Stimulated activated CD8-positive, alpha-beta memory T cell treated with anti-CD3 and anti-CD28 coated beads, Interleukin-7, amount 100 ng/mL, for 1 hour (primary cell): ENCODE measurements around the gene ENPP3.

Source experiments
- DNase-seq, 2 donors: peaks; one replicate each; pipeline ENCODE4 v3.0.0-alpha.2; 2020; ENCODE audit warnings: low read depth in 2 of 2

Gene ENPP3

DNA sequence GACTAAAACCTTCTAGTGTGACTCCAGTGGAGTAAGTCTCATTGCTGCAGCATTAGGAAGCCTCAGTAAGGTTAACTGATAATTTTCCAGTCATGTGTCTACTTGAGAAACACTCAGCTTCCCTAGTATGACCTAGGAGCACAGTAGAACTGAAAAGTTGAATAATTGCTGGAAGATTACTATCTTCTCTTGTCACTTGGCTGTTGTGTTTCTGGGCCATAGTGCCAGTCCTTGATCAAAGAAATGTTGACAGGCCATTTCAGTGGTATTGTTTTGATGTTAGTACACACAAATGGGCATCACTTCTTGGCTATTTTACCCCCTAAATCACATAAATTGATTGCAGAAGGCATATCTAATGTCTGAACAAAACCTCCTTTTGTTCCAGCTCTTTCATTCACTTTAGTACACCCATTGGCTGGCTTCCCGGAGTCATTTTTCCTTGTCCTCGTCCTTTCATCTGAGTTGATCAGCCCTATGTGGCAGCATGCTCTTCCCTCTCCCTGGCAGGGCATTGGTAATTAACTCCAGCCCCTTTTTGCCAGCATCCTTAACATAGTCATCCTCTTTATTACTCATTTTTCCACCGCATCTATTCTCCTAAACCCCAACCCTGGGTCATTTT is 6.0 kb downstream of the ENPP3 start:
- DNase-seq, result no peak

DNA sequence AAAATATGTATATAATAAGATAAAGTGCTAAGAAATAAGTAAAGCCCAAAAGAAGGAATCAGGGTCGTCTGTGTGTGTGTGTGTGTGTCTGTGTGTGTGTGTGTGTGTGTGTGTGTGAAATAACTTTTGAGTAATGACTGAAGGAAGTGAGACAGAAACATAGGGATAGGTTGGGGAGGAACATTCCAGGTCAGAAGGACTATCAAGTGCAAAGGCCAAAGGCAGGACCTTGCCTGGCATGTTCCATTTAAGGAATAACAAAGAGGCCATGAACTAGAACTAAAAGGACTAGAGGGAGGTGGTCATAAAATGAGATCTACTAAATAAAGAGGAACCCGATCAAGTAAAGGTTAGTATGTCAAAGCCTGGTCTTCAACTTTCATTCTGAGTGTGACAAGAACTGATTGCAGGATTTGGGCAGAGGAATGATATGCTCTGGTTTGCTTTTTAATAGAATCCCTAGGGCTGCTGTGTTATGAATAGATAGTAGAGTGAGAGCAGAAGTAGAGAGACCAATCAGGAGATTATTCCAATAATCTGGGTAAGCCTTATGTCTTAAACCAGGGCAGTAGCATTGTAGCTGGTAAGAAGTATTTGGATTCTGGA is 6.9 kb downstream of the ENPP3 start:
- DNase-seq, result no peak

DNA sequence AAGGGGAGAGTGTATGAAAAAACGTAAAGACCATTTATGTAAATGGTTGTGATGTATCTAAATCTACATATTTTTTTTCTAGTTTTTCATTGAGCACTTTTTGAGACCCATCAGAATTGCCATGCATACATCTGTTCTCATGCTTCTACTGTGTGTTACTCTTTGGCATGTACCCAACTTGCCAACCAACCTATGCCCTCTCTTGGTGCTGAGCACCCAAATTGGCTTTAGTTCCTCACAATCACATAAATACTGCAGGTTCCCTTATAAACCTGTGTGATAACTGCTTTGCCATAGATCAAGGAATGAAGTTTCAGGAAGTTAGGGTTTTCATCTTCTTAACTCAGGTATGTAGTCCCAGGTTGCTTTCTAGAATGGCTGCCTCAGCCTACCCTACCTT is 7.8 kb downstream of the ENPP3 start:
- DNase-seq, result no peak

DNA sequence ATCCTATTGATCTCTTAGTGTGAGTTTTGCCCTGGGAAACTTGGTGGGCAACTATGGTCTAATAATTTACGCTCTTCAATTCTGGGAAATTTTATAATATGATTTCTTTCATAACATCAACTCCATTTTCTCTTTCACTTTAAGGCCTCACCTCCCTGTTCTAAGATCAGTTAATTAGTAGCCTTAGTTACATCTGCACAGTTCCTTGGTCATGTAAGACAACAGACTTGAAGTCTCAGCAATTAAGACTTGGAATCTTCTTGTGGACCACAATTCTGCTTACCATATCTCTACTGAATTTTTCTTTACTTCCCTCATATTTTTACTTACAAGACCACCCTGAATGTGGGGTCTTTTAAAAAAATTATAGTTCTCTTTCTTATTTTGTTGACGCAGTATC is 8.7 kb downstream of the ENPP3 start:
- DNase-seq, result no peak

DNA sequence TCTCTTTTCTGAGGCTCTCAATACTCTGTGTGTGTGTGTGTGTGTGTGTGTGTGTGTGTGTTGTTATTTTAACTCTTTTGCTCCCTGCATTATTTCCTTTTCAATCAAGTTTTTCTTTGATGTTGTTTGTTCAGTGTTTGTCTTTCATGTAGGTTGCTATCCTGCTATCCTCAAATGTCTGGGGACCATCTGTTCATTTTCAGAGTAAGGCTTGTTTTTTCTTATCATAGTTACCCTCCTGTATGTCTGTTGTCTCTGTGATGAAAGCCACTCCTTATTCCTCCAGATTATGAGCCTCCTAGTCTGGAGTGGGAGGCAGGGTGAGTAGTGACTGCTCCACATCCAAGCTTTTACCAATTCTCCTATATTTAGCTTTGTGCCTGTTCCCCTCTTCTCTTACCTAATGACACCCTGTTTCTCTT is 9.2 kb downstream of the ENPP3 start:
- no peak for DNase-seq

DNA sequence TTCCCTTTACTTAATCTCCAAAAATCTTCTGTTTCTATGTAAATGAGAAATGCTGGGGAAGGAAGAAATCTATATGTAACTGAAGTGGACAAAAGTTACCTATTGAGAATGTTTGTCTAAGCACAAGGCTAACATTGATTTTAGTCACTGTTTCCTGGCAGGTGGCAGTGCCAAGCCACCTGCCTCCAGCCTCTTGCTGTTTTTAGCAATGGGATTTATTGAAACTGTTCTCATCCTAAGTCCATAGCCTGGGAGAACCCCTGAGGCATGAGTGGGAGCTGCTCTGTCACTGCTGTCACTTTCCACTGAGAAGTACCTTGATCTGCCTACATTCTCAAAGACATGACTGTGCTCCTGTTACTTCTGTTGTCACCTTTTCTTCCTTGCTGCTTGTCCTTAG is 14.7 kb downstream of the ENPP3 start:
- DNase-seq, result no peak

DNA sequence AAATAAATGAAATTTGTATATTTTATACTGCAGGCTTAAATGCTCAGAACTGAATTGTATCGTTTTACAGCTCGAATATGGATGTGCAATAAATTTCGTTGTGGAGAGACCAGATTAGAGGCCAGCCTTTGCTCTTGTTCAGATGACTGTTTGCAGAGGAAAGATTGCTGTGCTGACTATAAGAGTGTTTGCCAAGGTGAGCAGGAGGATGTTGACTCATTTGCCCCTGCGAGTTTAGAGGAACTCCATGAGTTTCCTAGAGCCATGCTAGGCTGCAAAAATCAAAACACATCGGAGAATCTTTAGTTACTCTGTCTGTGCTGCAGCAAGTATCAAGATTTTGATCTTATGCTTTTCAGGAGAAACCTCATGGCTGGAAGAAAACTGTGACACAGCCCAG is 15.4 kb downstream of the ENPP3 start:
- DNase-seq, result no peak

DNA sequence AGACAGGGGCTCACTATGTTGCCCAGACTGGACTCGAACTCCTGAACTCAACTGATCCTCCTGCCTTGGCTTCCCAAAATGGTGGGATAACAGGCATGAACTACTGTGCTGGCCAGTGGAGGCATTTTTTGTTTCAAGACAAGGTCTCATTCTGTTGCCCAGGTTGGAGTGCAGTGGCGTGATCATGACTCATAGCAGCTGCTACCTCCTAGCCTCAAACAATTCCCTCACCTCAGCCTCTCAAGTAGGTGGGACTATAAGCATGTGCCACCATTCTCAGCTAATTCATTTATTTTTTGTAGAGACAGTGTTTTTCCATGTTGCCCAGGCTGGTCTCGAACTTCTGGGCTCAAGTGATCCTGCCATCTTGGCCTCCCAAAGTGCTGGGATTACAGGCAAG is 17.2 kb downstream of the ENPP3 start:
- no peak for DNase-seq

DNA sequence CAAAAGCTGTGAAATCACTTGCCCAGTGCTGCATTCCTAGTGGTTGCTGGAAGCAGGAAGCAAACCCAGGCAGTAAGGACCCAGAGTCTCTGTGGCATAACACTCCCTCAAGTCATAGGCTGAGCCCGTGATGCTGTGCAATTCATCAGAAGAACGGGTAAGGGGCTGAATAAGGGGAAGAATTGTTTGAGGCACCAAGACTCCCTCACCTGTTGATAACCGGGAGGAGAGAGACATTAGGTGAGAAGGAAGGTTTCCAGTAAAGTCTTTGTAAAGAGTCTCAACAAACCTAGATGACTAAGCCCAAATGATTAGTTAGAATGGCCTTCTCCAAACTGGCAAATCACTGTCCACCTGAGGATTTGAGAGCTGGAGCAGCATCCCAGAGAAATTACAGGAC is 18.3 kb downstream of the ENPP3 start:
- DNase-seq, result no peak

DNA sequence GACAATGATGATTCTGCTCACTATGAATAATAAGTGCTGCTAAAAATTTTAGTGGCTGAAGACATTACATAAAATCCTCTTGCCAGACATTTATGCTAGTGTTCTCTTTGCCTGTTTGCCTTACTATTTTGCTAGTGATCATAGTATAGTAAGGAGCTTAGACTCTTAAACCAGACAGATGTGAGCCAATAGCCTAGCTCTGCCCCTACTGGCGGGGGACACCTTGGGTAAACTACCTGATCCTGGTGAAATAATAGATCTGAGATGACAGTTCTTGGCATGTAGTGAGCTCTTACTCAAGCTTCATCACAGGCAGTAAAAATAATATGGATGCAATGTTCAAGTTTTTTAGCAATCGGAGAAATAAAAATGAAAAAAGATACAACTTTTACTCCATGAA is 18.8 kb downstream of the ENPP3 start:
- no peak for DNase-seq

DNA sequence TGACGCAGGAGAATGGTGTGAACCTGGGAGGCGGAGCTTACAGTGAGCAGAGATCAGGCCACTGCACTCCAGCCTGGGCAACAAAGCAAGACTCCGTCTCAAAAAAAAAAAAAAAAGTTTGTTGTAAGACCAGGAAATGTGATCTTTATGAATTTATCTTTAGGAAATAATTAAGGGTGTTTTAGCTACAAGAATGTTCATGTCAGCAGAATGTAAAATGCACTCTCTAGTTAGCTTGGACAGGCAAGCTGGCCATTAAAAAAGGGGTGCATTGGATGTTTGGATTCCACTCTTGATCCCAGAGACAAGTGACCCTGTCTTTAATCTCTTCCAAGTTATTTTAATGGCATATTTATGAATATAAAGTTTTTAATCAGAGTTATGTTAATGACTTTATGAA is 19.6 kb downstream of the ENPP3 start:
- DNase-seq, result no peak

DNA sequence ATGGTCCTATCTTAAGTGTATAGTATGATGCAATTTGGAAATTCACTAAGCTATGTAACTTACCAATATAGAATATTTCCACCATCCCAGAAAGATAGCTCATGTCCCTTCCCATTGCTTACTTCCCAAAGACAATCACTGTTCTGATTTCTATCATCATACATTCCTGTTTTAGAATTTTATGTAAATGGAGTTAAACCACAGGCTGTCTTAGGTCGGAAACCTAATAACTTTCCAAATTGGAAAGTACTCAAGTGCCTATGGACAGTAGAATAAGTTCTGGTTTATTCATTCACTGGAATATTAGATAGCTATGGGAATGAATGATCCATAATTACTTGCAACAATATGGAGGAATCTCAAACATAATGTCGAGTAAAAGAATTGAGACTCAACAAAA is 20.1 kb downstream of the ENPP3 start:
- DNase-seq, result no peak

DNA sequence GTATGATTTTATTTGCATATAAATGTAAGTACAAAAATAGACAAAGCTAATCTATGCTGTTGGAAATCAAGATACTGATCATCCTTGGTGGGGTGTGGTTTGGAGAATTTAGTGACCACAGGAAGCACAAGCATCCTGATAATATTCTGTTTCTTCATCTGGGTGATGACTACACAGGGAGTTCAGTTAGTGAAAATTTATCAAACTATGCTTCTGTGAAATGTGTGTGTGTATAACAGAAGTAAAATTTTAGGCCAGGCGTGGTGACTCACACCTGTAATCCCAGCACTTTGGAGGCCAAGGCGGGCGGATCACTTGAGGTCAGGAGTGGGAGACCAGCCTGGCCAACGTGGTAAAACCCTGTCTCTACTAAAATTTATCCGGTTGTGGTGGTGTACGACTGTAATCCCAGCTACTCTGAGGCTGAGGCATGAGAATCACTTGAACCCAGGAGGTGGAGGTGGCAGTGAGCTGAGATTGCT is 20.6 kb downstream of the ENPP3 start:
- DNase-seq, result no peak

DNA sequence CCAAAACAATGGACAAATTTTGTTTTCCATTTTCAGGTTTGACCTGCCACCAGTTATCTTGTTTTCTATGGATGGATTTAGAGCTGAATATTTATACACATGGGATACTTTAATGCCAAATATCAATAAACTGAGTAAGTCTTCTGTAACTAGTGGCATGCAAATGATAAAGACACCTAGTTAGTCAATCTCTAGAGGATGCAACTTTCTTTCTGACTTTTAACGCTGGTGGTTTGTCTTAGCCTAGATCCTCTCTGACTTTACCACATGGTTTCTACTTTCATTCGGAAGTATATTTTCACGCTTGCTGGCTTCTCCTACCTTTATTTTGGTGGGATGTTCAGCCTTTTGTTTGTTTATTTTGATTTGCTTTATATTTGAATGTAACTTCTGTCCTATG is 21.2 kb downstream of the ENPP3 start:
- no peak for DNase-seq

DNA sequence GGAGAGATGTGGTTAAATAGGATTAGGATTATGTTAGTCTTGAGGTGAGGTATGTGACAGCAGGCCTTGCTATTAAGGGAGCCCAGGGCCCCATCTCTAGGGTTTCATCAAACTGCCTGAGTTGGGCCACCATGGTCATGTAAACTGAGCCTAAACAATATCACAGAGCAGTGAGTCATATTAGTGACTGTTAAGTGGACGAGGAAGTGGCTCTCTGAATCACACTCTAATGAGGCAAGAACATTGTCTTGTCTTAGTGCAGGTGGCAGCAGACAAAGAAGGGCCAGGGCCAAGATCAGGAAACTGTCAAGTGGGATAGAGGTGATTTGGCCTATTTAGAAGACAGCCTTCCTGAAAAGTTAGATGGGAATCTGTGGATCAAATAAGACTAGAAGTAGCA is 23.1 kb downstream of the ENPP3 start:
- no peak for DNase-seq

DNA sequence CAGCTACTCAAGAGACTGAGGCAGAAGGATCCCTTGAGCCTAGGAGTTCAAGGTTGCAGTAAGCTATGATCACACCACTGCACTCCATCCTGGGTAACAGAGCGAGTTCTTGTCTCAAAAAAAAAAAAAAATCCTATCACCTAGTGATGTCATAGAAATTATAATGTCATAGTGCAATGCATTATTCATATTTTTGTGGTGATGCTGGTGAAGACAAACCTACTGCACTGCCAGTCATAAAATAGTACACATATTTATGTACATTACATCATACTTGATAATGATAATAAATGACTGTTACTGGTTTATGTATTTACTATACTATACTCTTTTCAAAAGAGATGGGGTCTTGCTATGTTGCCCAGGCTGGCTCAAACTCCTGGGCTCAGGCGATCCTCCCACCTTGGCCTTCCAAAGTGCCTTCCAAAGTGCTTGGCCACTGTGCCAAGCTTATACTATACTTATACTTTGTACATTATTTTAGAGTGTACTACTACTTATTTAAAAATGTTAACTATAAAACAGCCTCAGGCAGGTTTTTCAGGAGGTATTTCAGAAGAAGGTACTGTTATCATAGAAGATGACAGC is 26.6 kb downstream of the ENPP3 start:
- DNase-seq, result no peak

DNA sequence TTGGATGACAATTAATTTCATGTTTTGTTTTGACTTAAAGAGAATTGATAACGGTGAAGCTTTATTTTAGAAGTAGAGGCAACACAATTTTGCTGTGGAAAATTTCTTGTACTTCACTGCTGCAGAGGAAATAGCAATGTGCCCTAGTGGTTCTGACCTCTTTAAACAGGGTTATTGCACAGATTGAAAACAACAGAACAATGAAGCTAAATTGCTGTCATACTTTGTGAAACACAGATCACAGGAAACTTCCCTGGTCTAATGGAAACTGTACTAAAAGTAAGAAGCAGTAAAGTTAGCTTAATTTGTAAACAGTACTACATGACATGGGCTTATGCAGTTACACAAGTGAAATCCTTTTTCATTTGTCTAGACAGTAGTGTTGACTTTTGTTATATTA is 32.8 kb downstream of the ENPP3 start:
- no peak for DNase-seq

DNA sequence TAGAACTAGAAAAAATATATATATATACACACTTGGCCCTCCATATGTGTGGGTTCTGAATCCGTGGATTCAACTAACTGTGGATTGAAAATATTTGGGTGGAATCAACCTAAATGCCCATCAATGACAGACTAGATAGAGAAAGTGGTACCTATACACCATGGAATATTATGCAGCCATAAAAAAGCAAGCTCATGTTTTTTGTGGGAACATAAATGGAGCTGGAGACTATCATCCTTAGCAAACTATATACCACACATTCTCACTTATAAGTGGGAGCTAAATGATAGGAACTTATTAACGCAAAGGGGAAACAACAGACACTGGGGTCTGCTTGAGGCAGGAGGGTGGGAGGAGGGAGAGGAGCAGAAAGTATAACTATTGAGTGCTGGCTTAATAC is 36.1 kb downstream of the ENPP3 start:
- DNase-seq, result no peak

DNA sequence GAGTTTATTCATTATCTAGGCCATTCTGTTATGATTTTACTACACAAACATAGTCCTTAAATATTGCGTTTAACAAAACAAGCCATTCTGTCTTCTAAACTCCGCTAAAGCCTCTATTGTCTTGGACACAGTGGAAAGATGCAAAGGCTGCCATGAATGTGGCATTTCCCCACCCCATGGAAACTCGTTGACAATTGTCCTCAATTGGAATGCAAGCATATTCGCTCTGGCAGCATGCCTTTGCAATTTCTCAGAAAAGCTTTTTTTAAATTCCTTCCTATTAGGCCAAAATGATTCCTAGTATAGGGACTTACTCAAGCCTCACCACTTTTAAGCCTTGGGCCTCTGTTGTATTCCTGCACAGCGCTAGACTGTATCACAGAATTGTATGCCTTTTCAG is 41.3 kb downstream of the ENPP3 start:
- DNase-seq, result no peak

DNA sequence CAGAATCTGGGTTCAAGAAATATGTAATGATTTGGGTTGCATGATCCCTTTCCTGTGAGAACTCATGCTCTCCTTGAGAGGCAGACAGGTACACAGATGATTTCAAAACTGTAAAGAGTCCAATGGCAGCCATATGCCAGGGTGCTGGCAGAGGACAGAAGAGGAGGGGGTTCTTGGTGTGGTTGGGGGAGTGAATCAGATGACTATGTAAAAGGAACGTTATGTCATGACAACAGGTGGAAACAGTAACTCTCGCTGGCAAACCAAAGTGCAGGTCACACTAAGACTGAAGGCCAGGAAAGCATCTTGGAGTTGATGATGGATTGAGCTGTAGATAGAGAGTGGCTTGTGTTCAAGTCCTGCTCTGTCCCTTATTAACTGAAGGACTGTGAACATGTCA is 43.8 kb downstream of the ENPP3 start:
- no peak for DNase-seq

DNA sequence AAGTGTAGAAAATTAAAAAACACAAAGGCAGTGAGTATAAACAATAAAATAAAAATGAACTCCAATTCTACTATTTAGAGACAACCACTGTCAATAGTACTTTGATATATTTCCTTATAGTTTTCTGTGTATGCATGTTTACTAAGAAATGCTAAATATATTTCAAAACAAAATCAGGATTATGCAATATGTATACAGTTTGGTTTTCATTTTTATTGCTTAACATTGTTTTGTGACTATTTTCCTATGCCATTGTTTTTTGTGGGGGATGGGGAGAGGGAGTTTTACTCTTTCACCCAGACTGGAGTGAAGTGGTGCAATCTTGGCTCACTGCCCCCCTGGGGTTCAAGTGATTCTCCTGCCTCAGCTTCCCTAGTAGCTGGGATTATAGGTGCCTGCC is 44.5 kb downstream of the ENPP3 start:
- no peak for DNase-seq

DNA sequence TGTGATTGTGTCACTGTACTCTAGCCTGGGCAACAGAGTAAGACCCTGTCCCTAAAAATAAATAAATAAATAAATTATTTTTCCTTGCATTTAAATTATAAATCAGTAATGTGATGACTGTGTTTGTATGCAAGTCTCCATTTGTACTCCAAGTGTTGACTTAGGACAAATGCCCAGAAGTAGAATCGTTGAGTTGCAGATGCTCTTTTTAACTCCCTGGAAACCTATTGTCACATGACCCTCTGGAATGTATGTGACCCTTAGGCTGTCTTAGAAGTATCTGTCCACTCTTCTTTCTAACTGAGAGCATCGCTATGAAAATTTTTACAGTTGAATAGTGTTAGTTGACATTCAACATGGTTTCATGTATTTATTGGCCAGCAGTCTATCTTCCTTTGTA is 45.3 kb downstream of the ENPP3 start:
- no peak for DNase-seq

DNA sequence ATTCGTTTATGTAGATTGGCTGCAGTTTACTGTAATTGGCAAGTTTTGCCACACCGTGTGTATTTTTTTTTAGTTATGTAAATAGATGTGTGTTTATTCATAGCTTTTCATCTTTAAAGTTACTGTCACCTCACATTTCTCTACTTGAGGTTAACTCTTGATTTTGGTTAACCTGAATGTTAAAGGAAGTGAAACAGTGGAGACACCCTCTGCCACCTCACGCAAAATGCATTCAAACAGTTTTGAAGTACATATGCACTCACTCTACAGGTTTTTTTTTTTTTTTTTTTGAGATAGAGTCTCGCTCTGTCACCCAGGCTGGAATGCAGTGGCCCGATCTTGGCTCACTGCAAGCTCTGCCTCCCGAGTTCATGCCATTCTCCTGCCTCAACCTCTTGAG is 46.4 kb downstream of the ENPP3 start:
- DNase-seq, result no peak
